Hippocampal formation (tissue), 2 donors: Measurements from ENCODE around the gene PCBP2.
A peak's percentile ranks its signal among the peaks of the same experiment; 100 is the strongest.
"Not testable (repeated sequence)": the region's sequence is repeated elsewhere in the genome, so short reads cannot be mapped to it uniquely, and the experiment has no call there.

Source experiments
- DNase-seq, 2 donors: peaks; one replicate each; lab custom pipeline; 2025; lab: John Stamatoyannopoulos, UW

PCBP2 gene

GRCh38 chr12:53451661-53452158 is at the start of gene PCBP2:
PCBP2 (plus strand) TSS chr12:53452102; CDS start chr12:53454801, 2,699 bp downstream.
- peak; percentile 99 to 100 for DNase-seq

- DNase-seq, result not testable (repeated sequence)
These were observed 49.6 kb upstream of the PCBP2 start for GRCh38 chr12:53402351-53402750.

DNA sequence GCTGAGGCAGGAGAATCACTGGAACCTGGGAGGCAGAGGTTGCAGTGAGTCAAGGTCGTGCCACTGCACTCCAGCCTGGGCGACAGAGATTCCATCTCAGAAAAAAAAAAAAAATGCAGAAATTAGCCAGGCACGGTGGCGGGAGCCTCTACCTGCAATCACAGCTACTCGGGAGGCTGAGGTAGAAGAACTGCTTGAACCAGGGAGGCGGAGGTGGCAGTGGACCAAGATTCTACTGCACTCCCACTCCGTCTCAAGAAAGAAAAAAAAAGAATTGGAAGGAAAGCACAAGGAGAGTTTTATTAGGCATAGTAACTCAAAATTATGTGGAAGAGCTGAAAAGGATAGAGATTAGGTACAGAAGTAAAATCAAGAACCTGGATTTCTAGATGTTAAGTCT is 49.0 kb upstream of the PCBP2 start:
- DNase-seq, result no peak

DNA sequence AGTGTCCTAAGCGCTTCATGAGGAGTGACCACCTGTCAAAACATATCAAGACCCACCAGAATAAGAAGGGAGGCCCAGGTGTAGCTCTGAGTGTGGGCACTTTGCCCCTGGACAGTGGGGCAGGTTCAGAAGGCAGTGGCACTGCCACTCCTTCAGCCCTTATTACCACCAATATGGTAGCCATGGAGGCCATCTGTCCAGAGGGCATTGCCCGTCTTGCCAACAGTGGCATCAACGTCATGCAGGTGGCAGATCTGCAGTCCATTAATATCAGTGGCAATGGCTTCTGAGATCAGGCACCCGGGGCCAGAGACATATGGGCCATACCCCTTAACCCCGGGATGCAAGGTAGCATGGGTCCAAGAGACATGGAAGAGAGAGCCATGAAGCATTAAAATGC is 41.0 kb upstream of the PCBP2 start:
- no peak for DNase-seq

GRCh38 chr12:53413485-53414204 is 38.3 kb upstream of the PCBP2 start:
- no peak for DNase-seq

DNA sequence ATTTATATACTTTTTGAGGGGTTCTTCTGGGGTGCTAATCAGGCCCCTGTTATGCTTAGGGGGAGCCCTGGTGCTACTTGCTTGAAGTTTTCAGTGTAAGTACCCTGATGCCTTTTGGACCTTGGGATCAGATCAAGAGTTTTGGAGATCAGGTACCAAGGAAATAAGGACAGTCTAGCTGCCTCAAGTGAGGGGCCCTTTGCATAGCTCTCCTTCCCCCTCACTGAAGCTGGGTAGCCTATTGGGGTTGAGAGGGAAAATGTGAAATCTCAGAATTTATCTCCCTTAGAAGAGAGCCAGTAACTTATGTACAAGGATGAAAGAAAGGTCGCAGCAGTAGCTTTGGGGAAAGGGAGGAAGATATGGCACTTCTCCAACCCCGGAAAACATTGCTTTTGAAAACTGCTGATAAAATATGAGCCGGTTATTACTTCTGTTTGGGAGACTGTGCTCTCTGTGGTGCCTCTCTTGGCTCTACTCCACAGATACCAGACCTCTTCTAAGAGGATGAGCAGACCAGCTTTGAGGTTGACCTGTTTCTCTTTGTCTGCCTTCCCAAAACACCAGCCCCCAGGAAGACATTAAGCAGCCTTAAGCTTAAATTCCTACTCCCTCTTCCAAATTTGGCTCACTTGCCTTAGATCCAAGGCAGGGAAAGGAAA is 37.0 kb upstream of the PCBP2 start:
- no peak for DNase-seq

GRCh38 chr12:53415752-53416389 is 36.0 kb upstream of the PCBP2 start:
- not testable (repeated sequence) for DNase-seq

DNA sequence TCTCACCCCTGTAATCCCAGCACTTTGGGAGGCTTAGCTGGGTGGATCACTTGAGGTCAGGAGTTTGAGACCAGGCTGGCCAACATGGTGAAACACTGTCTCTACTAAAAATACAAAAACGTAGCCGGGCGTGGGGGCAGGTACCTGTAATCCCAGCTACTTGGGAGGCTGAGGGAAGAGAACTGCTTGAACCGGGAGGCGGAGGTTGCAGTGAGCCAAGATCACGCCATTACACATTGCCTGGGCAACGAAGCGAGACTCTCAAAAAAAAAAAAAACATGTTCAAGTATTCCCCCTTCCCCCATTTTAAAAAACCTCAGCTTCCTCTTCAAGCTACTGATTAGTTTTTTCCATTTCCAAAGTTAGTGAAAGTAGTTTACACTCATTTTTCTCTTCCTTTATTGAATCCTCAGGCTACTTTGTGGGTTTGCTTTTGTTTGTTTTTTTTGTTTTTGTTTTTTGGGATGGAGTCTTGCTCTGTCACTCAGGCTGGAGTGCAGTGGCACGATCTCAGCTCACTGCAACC is 34.5 kb upstream of the PCBP2 start:
- not testable (repeated sequence) for DNase-seq

DNA sequence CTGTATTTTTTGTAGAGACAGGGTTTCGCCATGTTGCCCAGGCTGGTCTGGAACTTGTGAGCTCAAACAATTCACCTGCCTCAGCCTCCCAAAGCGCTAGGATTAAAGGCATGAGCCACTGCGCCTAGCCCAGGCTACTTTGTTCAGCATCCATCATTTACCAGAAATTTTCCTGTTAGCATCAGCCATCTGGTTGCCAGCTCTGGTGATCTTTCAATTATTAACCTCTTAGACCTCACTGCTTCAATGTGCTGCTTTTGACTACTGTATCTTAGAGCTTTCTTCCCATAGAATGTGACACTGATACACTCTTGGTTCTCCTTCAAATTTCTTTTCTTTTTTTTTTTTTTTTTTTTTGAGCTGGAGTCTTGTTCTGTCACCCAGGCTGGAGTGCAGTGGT is 33.7 kb upstream of the PCBP2 start:
- no peak for DNase-seq

- DNase-seq, result no peak
These were observed 32.1 kb upstream of the PCBP2 start for GRCh38 chr12:53419756-53420155.

DNA sequence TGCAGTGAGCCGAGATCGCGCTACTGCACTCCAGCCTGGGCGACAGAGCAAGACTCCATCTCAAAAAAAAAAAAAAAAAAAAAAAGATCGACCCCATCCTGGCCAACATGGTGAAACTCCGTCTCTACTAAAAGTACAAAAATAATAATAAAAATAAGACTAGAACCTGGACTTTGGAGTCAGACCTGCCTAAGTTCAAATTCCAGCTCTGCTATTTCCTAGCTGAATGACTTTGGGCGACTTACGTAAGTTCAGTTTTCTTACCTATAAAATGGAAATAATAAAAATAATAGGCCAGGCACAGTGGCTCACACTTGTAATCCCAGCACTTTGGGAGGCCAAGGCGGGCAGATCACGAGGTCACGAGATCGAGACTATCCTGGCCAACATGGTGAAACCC is 29.7 kb upstream of the PCBP2 start:
- not testable (repeated sequence) for DNase-seq

- DNase-seq, result no peak
These were observed 28.3 kb upstream of the PCBP2 start, which contains the start of gene AMHR2 for GRCh38 chr12:53423597-53423996. AMHR2 (plus strand) TSS chr12:53423855; CDS start chr12:53423935, 80 bp downstream.

DNA sequence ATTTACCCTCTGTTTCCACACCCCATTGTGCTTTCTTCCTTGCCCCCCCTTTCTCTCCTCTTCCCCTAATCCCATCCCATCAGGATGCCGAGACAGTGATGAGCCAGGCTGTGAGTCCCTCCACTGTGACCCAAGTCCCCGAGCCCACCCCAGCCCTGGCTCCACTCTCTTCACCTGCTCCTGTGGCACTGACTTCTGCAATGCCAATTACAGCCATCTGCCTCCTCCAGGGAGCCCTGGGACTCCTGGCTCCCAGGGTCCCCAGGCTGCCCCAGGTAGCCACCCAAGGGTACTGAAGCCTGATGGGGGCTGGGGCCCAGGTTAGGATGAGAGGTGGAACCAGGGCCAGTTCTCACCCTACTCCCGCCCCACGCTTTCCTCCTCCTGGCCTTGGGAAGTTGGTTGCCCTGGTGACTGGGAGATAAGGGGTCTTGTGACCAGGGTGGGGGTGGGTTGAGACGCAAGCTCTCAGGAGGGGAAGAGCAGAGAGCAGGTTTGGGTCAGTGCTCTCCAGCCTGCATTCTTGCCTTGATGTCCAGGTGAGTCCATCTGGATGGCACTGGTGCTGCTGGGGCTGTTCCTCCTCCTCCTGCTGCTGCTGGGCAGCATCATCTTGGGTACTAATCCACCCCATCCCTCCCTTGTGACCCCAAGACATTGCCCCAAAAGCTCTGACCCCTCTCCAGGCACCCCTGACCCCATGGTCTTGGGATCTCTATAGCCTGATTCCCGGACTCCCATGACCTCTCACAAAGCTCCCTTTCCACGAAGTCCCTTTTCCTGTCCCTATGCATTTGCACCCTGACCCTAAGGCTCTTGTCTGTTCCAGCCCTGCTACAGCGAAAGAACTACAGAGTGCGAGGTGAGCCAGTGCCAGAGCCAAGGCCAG is 27.0 kb upstream of the PCBP2 start:
- DNase-seq, result no peak

- no peak for DNase-seq
These were observed 26.3 kb upstream of the PCBP2 start for GRCh38 chr12:53425515-53426150.

DNA sequence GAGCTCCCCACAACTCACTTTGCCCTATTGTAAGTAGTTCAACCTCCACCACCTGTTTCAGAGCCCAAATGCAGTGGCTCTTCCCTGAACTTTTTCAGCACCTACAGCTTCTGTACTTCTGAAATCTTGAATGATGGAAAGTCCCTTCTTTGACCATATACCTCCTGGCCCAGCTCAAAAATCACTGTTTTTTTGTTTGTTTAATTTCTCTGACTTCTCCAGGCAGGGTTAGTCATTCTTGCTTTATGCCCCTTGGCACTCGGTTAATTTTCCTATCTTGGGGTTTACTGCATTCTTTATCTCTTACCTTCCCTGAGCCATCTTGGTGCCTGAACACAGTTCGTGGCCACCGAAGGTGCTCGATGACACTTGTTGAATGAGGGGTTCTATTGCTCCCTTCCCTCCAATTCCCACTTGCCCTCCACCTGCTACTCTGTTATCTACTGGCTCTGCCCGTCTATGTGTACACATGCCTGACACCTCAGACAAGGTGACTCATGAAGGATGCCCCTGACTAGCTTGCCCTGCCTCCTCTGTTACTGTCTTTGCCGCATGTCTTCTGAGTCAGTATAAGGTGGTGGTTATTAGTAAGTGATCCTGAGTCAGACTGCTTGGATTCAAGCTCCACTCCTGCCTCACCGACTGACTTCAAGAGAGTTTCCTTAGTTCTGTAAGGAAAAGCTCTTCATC is 23.9 kb upstream of the PCBP2 start:
- no peak for DNase-seq

- DNase-seq, result no peak
These were observed 23.2 kb upstream of the PCBP2 start for GRCh38 chr12:53428741-53429140.

- no peak for DNase-seq
These were observed 21.8 kb upstream of the PCBP2 start for GRCh38 chr12:53430116-53430515.

- DNase-seq, result no peak
These were observed 20.7 kb upstream of the PCBP2 start for GRCh38 chr12:53431187-53431586.

- not testable (repeated sequence) for DNase-seq
These were observed 16.6 kb upstream of the PCBP2 start for GRCh38 chr12:53435326-53435725.

DNA sequence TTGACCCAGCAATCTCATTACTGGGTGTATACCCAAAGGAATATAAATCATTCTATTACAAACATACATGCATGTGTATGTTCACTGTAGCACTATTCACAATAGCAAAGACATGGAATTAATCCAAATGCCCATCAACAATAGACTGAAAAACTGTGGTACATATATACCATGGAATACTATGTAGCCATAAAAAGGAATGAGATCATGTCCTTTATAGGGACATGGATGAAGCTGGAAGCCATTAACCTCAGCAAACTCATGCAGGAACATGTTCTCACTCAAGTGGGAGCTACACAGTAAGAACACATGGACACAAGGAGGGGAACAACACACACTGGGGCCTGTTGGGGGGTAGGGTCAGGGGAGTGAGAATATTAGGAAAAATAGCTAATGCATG is 12.3 kb upstream of the PCBP2 start:
- DNase-seq, result not testable (repeated sequence)
